NOMO-1 treated with dmso at 0.1 percent for 144 hours (cell line): Measurements from ENCODE around the gene JDP2.

ENCODE experiments used
- DNase-seq: peaks from one replicate; lab custom pipeline; 2025; ENCODE audit not compliant: unreplicated experiment; lab: John Stamatoyannopoulos, UW

JDP2 gene

DNA sequence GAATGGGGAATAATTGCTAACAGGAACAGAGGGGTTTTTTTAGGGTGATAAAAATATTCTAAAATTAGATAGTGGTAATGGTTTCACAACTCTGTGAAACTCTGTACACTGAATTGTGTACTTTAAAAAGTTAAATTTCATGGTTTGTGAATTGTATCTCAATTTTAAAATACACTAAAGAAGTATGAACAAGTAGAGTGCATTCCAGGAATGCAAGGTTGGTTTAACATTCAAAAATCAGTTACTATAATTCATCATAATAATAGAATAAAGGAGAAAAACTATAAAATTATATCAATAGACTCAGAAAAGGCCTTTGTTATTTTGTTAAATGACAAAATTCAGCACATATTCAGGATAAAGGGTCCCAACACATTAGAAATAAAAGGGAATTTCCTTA lies 83.4 kb downstream of the JDP2 start:
- no peak for DNase-seq

DNA sequence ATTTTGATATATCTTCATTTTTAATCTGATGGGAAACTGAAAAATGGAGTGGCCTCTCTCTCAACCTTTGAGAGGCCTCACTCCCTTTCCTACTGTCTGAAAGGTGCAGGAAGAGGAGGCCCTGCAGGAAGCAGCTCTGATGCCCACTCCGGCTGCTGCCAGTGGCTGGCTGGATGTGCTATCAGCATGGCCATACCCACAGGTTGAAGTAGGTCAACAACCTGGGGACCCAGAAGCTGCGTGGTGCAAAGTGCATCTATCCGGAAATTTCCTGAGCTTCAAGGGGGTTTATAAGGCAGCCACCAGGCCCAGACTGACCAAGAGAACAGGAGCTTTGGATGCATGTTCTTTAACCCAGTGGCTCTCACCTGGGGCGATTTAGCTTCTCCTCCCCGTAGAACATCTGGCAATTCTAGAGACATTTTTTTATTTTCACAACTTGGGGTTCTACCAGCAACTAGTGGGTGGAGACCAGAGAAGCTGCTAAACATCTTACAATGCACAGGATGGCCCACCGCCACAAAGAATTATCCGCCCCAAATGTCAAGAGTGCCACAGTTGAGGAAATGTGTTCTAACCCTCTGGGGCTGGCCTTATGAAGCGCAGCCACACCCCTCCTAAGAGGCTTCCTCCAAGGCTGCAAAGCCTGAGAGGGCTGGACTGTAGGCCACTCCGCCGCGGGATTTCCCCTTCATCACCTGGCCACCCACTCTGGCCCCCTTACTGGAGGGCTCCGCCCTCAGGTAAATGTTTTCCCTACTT lies 86.3 kb downstream of the JDP2 start:
- DNase-seq, result no peak

DNA sequence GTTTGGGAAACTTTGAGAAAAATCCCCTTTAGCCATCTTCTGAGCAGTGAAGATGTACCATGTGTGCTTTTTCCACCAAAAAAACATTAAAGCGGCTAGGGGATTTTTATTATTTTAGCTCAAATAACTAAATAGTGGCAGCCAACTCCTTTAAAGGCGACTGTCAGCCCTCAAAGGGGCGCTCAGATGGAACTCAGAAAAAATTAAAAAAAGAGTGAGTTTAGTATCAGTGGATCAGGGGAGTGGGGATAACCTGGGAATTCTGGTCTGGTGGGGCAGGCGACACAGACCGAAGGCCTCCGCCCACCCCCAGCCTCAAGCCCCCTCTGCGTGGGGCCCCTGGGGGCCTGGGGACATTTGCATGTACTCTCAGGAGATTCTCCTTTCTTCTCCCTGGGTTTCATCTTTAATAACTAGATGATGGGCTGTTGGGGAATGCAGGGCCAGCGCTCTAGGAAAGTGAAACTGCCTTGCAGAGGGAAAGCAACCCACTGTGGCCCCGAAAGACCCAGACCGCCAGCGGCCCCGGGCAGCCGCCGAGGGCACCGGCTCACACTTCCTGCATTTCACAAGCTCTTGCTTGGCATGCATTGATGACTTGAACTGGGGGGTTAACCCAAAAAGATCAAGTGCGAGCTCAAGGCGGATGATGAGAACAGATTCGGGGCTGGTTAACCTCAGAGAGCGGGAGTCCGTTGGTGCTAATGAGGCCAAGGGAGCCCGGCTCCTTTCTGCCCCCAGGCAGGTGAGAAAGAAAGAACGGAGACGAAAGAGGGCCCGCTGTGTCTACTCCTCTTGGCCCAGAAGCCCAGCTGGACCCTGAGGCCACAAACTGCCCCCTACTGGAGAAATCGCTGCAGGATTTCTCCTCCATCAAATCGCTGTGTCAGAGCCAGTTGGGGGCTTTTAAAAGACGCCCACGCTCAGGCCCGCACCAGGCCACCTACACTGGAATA lies 87.1 kb downstream of the JDP2 start:
- DNase-seq, result peak; percentile 79

DNA sequence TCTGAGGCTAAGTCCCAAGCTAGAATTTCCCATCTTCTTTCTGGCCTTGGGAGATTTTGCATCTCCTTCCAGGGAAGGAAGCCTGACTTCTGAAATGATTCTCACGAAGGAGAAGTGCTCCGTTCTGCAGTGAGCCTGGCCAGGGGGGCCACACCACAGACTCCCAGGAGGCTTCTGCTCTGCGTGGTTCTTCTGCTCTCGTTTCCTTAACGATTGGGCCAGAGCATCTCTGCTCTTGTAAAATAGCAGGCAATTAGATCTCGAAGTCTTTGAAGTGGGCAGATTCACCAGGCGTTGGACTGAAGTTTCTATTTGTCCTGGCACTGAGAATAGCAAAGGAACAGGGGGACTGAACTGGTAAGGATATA lies 87.8 kb downstream of the JDP2 start:
- DNase-seq, result peak; percentile 67

DNA sequence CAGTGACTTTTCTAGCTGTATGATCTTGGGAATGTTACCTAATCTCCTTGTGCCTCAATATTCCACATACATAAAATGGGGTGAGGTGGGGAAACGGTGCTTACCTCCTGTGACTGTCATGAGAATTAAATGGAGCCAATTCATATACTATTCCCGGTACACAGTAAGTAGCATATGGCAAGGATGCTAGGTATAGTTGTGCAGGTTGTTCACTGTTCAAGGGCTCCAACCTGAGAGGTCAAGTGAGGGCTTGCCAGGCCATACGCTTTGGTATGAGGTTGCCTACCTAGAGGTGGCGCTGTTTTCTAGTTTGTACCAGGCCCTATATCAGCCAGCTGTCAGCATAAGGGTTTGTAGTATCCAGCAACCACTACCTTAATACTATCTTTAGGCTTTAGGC lies 90.8 kb downstream of the JDP2 start:
- peak; percentile 6 for DNase-seq

DNA sequence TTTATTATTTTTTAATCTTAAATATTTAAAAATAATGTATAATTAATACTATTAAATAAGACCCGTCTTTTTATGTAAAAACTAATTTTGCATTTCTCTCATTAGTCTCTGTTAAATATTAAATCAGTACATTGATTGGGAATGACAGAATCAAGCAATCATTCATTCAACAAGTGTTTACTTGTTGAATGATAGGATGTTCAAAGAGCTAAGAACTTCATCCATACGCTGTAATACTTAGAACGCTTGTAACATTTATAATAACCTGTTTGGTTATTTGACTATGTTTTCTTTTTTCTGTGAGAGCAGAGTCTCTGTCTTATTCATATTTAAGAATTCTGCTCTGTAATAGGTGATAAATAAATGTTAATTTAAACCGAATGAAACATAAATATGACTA lies 91.6 kb downstream of the JDP2 start:
- DNase-seq, result no peak

DNA sequence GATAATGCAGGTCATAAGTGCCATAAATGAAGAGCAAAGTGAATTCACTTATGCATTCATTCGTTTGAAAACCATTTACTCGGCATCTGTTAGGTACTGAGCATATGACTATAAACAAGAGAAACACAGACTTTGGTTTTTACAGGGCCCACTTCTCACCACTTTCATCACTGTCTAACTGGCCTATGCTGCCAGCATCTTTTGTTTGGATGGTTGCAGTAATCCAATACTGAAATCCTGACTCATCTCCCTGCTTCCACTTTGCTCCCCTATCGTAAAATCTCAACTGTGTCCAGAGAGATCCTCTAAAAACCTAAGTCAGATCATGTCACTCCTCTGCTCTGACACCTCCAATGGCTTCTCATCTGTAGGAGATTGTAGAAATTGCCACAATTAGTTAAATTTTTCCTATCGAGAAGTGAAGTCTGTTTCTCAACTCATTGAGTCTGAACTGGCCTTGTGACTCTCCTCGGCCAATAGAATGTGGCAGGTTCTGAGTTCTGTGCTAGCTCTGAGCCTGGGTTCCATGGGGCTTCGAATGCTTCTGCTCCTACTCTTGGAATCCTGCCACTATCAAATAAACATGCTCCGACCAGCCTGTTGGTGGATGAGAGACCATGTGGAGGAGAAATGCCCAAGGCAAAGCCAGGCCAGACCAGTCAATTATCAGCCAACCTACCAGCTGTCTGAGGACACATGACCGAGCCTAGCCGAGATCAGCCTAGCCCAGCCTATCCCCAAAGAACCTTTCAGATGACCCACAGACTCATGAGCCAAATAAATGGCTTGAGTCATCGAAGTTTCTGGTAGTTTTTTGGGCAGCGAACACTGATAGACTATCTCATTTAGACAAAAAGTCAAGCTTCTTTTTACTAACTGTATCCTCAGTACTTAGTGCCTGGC lies 92.3 kb downstream of the JDP2 start:
- DNase-seq, result no peak

DNA sequence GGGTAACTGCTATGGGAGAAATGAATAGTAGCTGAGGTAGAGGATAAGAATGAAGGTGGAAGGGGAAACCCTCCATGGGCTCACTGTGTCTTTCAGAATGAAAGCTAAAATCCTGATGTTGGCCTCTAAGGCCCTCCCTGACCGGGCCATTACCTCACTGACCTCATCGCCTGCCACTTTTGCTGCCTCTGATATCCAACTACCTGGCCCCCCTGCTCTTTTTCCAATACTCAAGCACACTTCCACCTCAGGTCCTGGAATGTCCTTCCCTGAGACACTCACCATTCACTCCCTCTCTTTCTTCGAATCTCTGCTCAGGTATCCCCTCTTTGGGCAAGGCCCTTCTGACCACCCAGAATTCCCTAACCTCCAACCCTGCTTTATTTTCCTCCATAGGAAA lies 93.0 kb downstream of the JDP2 start:
- DNase-seq, result no peak

DNA sequence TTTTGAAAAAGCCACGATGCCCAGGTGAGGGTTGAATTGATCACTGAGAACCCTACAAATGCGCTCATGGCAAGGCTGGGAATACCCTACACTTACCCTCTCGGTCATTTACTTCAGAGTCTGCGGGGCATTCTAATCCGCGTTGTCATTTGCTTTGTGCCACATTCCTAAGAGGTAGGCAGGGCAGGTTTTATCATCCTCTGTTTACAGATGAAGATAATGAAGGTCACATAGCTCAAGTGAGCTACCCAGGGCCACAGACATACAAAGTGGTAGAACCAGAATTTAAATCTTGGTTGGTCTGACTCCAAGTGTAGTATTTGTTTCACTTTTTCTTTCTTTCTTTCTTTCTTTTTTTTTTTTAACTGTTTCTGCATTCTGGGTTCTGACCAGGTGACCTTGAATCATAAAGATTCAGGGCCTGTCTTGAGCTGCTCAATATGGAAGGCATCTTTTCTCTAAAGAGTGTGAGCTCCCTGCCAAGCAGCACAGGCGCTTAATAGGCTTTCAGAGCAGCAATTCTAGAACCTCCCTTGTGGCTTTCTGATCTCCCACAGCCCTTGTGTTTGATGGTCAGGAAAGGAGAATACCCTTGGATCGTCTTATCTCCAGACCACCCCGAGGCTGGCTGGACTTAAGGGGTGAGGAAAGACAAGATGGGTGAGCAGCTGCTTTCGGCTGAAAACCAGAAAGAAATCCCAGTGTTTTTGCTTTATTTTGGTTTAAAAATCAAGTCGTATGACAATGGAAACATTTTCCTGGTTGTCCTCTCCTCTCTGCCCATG lies 93.8 kb downstream of the JDP2 start:
- no peak for DNase-seq

DNA sequence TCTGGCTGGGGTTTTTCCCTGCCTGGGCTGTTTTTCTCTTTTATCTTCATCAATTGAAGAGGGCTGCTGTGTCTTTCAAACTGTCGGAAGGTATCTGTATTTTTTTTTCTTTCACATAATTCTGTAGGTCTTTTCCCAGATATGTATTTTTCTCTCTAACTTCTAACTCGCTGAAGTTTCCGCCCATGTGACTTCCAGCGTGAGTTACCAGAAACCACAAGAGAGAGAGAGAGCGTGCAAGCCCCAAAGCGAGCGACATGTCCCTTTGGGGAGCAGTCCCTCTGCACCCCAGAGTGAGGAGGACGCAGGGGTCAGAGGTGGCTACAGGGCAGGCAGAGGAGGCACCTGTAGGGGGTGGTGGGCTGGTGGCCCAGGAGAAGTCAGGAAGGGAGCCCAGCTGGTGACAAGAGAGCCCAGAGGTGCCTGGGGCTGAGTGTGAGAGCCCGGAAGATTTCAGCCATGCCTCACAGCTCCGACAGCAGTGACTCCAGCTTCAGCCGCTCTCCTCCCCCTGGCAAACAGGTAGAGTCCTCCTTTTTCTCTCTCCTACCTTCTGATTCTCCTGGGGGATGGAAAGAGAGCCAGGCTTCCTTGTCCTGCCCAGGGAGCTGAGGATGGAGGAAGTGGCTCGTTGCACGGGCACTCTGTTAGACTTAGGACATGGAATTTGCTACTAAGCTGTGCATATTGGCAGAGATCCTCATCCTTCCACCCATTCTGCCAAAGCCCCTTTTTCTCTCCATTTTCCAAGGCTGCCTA lies 94.6 kb downstream of the JDP2 start, which contains the start of gene BATF:
TSS of gene BATF (plus strand) at position 246 of the 759 bp plus-strand sequence. CDS start at position 460, 214 bp downstream.
- DNase-seq, result peak; percentile 30

DNA sequence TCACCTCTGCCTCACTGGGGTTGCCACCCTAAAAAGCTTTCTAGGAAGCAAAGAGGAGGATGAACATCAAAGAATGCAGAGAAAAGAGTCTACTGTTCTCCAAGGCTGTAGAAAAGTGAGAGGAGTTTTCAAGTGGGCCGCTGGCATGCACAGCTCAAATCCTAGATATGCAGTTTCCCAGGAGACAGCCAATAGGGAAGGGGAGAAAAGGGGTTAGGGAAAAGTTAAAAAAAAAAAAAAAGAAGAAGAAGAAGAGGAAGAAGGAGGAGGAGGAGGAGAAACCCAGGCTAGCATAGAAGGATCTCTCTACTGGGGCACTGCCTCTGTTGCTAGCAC lies 95.1 kb downstream of the JDP2 start:
- no peak for DNase-seq
